Body of pancreas (tissue), 4 donors: Measurements from ENCODE around the gene RAPGEF3. TPM values are rescaled to one million over a fixed set of nuclear protein-coding genes. Genes with fewer than 3 reads are reported as not detected.
A peak's percentile ranks its signal among the peaks of the same experiment; 100 is the strongest.

Source experiments
- ATAC-seq: fragments of 150-250 bp; one replicate; pipeline ENCODE4 v1.9.1; 2016
- DNase-seq, 4 donors: peaks; one replicate each; pipeline ENCODE4 v3.0.0-alpha.2; 2019
- H3K27ac ChIP-seq, 4 donors: fragments of 200-600 bp; sonication (generic); 1 replicate in 3 of 4; 2 replicates in 1 of 4; pipeline versions ENCODE4 v1.5.1 to v1.6.1; 2016 to 2019; ENCODE audit warnings: mild to moderate bottlenecking in 1 of 4, mixed read lengths in 1 of 4, moderate library complexity in 1 of 4
- H3K27me3 ChIP-seq, 2 donors: fragments of 200-600 bp; sonication (generic); one replicate each; pipeline ENCODE4 v1.6.0; 2016; ENCODE audit warnings: mild to moderate bottlenecking in 1 of 2
- H3K36me3 ChIP-seq, 2 donors: fragments of 200-600 bp; sonication (generic); replicated peaks in 1 of 2; 2 replicates each; pipeline ENCODE4 v1.5.1; 2016; ENCODE audit warnings: low read depth in 2 of 2; ENCODE audit not compliant: insufficient read depth in 1 of 2
- H3K4me1 ChIP-seq: fragments of 200-600 bp; sonication (generic); one replicate; pipeline ENCODE4 v1.6.0; 2016
- H3K4me3 ChIP-seq, 2 donors: fragments of 200-600 bp; sonication (generic); 1 replicate in 1 of 2; 2 replicates in 1 of 2; pipeline ENCODE4 v1.5.1; 2016 to 2019
- H3K9me3 ChIP-seq, 3 donors: fragments of 200-600 bp; sonication (generic); 1 replicate in 2 of 3; 2 replicates in 1 of 3; pipeline ENCODE4 v1.5.1; 2016
- CTCF ChIP-seq, 7 experiments: fragments of 450-650 bp in 4 of 7; fragments of 200-600 bp in 3 of 7; sonication (generic) in 3 of 7; IDR thresholded peaks; one replicate each; pipeline ENCODE4 v1.5.1; 2016 to 2019; ENCODE audit warnings: antibody characterized with exemption in 7 of 7
- POLR2A ChIP-seq, 3 donors: fragments of 450-650 bp; IDR thresholded peaks; one replicate each; pipeline ENCODE4 v1.6.1; 2016; ENCODE audit warnings: antibody characterized with exemption in 3 of 3, mild to moderate bottlenecking in 2 of 3
- WGBS, 2 donors: methylation state at CpG; one replicate each; pipeline ENCODE4 v1.1.5; 2017; 5-methylcytosine and 5-hydroxymethylcytosine counted together
- intact Hi-C: fragments of 100-400 bp; cut with DNase I; formaldehyde crosslinking; loops from one replicate; pipeline ENCODE4 v1.15.1; 2023
- total RNA-seq, 2 donors: library from RNA; depleted of rRNA; stranded (reverse); fragments of >200 nt; gene quantifications; one replicate each; pipeline ENCODE4 v1.1.0, GENCODE V29; 2016

The RAPGEF3 gene
- total RNA-seq, 2 donors from 2014 or later: 11.9 to 23.4 TPM

DNA sequence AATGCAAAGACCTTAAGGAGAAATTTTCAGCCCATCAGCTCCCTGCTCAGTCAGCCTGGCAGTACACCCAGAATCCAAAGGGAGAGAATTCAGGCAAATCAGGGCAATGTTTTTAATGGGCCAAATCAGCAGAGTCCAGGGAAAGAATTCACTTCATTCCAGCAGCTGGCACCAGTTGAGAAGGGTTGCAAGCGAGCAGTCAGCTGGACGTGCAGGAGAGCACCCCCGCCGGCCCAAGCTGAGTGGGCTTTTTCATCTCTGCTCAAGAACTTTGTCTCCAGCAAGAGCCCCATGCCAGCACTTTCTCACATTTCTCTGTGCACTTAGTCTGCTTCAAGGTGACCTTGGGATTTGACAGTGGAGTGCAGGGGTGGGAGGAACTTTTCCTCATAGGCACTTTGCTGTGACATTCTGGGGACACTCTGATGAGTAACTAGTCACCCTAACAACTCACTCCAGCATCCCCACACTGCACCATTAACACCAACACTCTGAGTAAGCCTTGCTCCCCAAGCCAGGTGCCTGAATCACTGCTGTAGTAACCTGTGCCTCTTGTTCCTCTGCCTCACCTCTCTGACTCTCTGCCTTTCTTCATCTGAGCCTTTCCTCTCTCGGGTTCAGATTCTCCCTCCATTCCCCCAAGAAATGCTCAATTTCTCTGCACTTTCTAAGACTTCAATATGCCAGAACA is 35.6 kb downstream of the RAPGEF3 start:
- no peaks in the 10 kb centered on the region for H3K9me3 ChIP-seq
- ATAC-seq: no peak
- H3K27me3 ChIP-seq: no peaks in the 10 kb centered on the region
- intact Hi-C loops: no loop called here
- DNase-seq: no peak
- TF ChIP-seq POLR2A (IDR thresholded peaks at IDR 0.05) (no peak), CTCF (IDR thresholded peaks at IDR 0.05) (no peak)
- H3K27ac ChIP-seq: no peak overlapping the region
- WGBS, 2 donors: 79 to 80% methylated on average over 5 of the region's 5 CpGs
- no peaks in the 10 kb centered on the region for H3K36me3 ChIP-seq
- H3K4me3 ChIP-seq: no peak overlapping the region
- no peaks in the 10 kb centered on the region for H3K4me1 ChIP-seq

- TF ChIP-seq POLR2A (IDR thresholded peaks at IDR 0.05): no peak
- no peak for TF ChIP-seq CTCF (IDR thresholded peaks at IDR 0.05)
- Histone ChIP-seq H3K4me3 (no peak overlapping the region), H3K27ac (no peak overlapping the region), H3K36me3 (no peaks in the 10 kb centered on the region), H3K27me3 (no peaks in the 10 kb centered on the region), H3K4me1 (peaks cover 8% of the 10 kb centered on the region), H3K9me3 (no peaks in the 10 kb centered on the region)
- intact Hi-C loops: no loop called here
- WGBS, 2 donors: 54 to 58% methylated on average over 7 of the region's 7 CpGs
- ATAC-seq (no peak), DNase-seq (no peak)
Measured at GRCh38 chr12:47722136-47722834, 36.4 kb downstream of the RAPGEF3 start.

DNA sequence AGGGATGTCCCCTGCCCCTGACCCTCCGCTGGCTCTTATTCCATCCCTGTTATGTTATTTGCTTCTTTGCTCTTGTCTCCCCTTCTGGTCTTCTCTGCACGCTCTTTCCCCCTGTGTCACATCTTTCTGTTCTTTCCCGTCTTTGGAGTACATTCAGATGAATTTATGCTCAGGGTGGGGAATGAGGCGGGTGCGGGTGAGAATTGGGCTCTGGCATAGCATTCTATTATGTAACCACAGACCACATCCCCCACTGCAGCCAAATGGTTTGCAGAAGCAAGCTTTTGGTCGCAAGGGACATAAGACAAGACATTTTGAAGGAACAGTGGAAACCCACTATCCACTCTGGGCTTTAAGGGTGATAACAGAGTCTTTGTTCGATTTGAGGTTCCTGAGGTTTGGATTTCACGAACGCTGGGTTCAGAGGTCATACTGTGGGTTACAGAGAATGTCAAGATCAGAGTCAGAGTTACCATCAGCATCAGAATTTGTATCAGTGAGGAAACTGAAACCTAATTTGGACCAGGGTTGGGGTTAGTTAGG is 37.2 kb downstream of the RAPGEF3 start:
- H3K27ac ChIP-seq: no peak overlapping the region
- H3K27me3 ChIP-seq: no peaks in the 10 kb centered on the region
- no peaks in the 10 kb centered on the region for H3K36me3 ChIP-seq
- TF ChIP-seq CTCF (IDR thresholded peaks at IDR 0.05) (no peak), POLR2A (IDR thresholded peaks at IDR 0.05) (no peak)
- H3K9me3 ChIP-seq: no peaks in the 10 kb centered on the region
- no peak overlapping the region for H3K4me3 ChIP-seq
- 85 to 91% methylated on average over 9 of the region's 9 CpGs for WGBS, 2 donors
- H3K4me1 ChIP-seq: peaks cover 12% of the 10 kb centered on the region
- intact Hi-C loops: no loop called here
- DNase-seq (no peak), ATAC-seq (no peak)

DNA sequence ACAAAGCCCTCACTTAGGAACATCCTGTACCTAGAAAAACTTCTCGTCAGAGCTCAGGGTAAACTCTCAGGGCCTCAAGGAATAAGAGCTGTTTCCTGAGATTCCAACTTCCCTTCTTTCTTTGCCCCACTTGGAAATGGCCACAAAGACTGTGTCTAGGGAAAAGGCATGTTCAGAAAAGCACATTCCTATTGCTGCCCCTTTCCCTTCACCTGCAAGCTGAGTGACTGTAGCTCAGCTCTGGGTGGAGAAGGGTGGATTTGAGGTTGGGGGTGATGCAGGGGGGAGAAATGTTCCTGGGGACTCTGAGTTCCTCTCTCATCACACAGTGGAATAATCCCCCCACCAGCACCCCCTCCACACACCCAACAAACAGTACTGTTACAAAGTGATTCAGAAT is 40.1 kb downstream of the RAPGEF3 start:
- intact Hi-C loops: loop anchor here (5.0 kb wide), 1 partner anchor 114 kb away; no protein-coding TSS in a partner anchor
- Histone ChIP-seq H3K4me3 (no peak overlapping the region), H3K27me3 (no peaks in the 10 kb centered on the region), H3K36me3 (no peaks in the 10 kb centered on the region), H3K27ac (no peak overlapping the region), H3K9me3 (no peaks in the 10 kb centered on the region), H3K4me1 (peaks cover 27% of the 10 kb centered on the region)
- no peak for TF ChIP-seq POLR2A (IDR thresholded peaks at IDR 0.05)
- DNase-seq: no peak
- WGBS, 2 donors: 68 to 73% methylated on average over 1 of the region's 1 CpG
- ATAC-seq: no peak

GRCh38 chr12:47717443-47718193 is 41.1 kb downstream of the RAPGEF3 start:
- Histone ChIP-seq H3K27me3 (no peaks in the 10 kb centered on the region), H3K36me3 (no peaks in the 10 kb centered on the region), H3K9me3 (no peaks in the 10 kb centered on the region), H3K27ac (peak overlapping the region; percentile 4 to 70 (median 33)), H3K4me3 (no peak overlapping the region), H3K4me1 (peaks cover 27% of the 10 kb centered on the region)
- TF ChIP-seq CTCF (IDR thresholded peaks at IDR 0.05) (peak; percentile 23 to 75 (median 67)), POLR2A (IDR thresholded peaks at IDR 0.05) (no peak)
- WGBS, 2 donors: 12 to 25% methylated on average over 7 to 13 of the region's 13 CpGs
- DNase-seq (peak; percentile 77 to 85 (median 84)), ATAC-seq (peak; percentile 88)
- intact Hi-C loops: loop anchor here (5.0 kb wide), 1 partner anchor 115 kb away; no protein-coding TSS in a partner anchor
